IMR-90 (cell line): ENCODE data around the gene TIPRL. TPM values are rescaled to one million over a fixed set of nuclear protein-coding genes. Genes with fewer than 3 reads are reported as not detected.

Experiments
- ATAC-seq: fragments of 200-7000 bp; cut with Tn5 transposase; 2 replicates; pipeline ENCODE4 v1.9.1; 2020; ENCODE audit warnings: low read depth, mild to moderate bottlenecking, moderate library complexity
- BruUV-seq: library from RNA; stranded (reverse); fragments of 400-500 nt; replicated peaks from 2 replicates; lab custom pipeline; 2021; lab: Mats Ljungman, UMichigan
- CTCF ChIA-PET: fragments of 300-600 bp; formaldehyde crosslinking; extraction: SDS; loops from one replicate; lab custom pipeline; 2021; ENCODE audit warnings: antibody characterized with exemption; lab: Yijun Ruan, JAX
- POLR2A ChIA-PET: fragments of 300-600 bp; sonication (Branson Sonifier 250); formaldehyde crosslinking; loops from one replicate; lab custom pipeline; 2022; ENCODE audit warnings: antibody characterized with exemption; ENCODE audit not compliant: unreplicated experiment; lab: Charles Lee
- DNase-seq: peaks from one replicate; pipeline ENCODE4 v3.0.0; 2013
- H2AFZ ChIP-seq: replicated peaks from 2 replicates; pipeline ENCODE3; 2013; ENCODE audit warnings: low read length, mild to moderate bottlenecking; ENCODE audit not compliant: poor library complexity
- H2AK5ac ChIP-seq: 2 replicates; pipeline ENCODE4 v1.6.1; 2013; ENCODE audit warnings: low read depth, low read length, inconsistent platforms
- H2AK9ac ChIP-seq: replicated peaks from 2 replicates; pipeline ENCODE3; 2013; ENCODE audit warnings: mild to moderate bottlenecking, low read depth, low read length, moderate library complexity; ENCODE audit not compliant: poor library complexity
- H2BK120ac ChIP-seq: 2 replicates; pipeline ENCODE4 v1.6.1; 2013; ENCODE audit warnings: low read depth, low read length, inconsistent platforms
- H2BK15ac ChIP-seq: 3 replicates; pipeline ENCODE4 v1.6.1; 2013; ENCODE audit warnings: low read depth, low read length, inconsistent platforms
- H2BK20ac ChIP-seq: 2 replicates; pipeline ENCODE4 v1.6.1; 2013; ENCODE audit warnings: low read depth, mild to moderate bottlenecking, inconsistent platforms, low read length, moderate library complexity
- H2BK5ac ChIP-seq: 2 replicates; pipeline ENCODE4 v1.6.1; 2013; ENCODE audit warnings: mild to moderate bottlenecking, low read depth, low read length, inconsistent platforms; ENCODE audit not compliant: poor library complexity, severe bottlenecking
- H3K14ac ChIP-seq: replicated peaks from 2 replicates; pipeline ENCODE4 v1.6.1; 2013; ENCODE audit warnings: low read depth, low read length, inconsistent platforms
- H3K18ac ChIP-seq: 2 replicates; pipeline ENCODE4 v1.6.1; 2013; ENCODE audit warnings: low read depth, low read length, control low read depth
- H3K23ac ChIP-seq: 2 replicates; pipeline ENCODE4 v1.6.1; 2013; ENCODE audit warnings: low read depth, low read length, inconsistent platforms
- H3K27ac ChIP-seq: 2 replicates; pipeline ENCODE4 v1.5.1; 2013; ENCODE audit warnings: mild to moderate bottlenecking, control low read depth, low read length; ENCODE audit not compliant: insufficient read depth
- H3K27me3 ChIP-seq: 2 replicates; pipeline ENCODE4 v1.6.1; 2013; ENCODE audit warnings: low read length; ENCODE audit not compliant: control insufficient read depth, insufficient read depth
- H3K36me3 ChIP-seq: 2 replicates; pipeline ENCODE4 v1.6.1; 2013; ENCODE audit warnings: low read length, mixed read lengths; ENCODE audit not compliant: control insufficient read depth, insufficient read depth
- H3K4ac ChIP-seq: 2 replicates; pipeline ENCODE4 v1.6.1; 2013; ENCODE audit warnings: low read depth, low read length, inconsistent platforms
- H3K4me1 ChIP-seq: 2 replicates; pipeline ENCODE4 v1.6.1; 2013; ENCODE audit warnings: low read length, mixed read lengths; ENCODE audit not compliant: control insufficient read depth, insufficient read depth
- H3K4me2 ChIP-seq: 2 replicates; pipeline ENCODE4 v1.6.1; 2013; ENCODE audit warnings: low read depth, mild to moderate bottlenecking, control low read depth, low read length, moderate library complexity
- H3K4me3 ChIP-seq: 2 replicates; pipeline ENCODE4 v1.5.1; 2013; ENCODE audit warnings: low read depth, mild to moderate bottlenecking, control low read depth, low read length, moderate library complexity; ENCODE audit not compliant: insufficient read depth
- H3K56ac ChIP-seq: 2 replicates; pipeline ENCODE4 v1.6.1; 2013; ENCODE audit warnings: low read length, inconsistent platforms; ENCODE audit not compliant: insufficient read depth; ENCODE audit errors: extremely low read depth
- H3K79me1 ChIP-seq, 2 experiments: 2 replicates each; pipeline ENCODE4 v1.6.1; 2013; ENCODE audit warnings: low read length in 2 of 2, inconsistent platforms in 1 of 2, low read depth in 1 of 2
- H3K9ac ChIP-seq: 2 replicates; pipeline ENCODE4 v1.6.1; 2013; ENCODE audit warnings: low read depth, low read length, control low read depth
- H3K9me1 ChIP-seq: 2 replicates; pipeline ENCODE4 v1.6.1; 2013; ENCODE audit warnings: low read length, inconsistent platforms; ENCODE audit not compliant: insufficient read depth
- H3K9me3 ChIP-seq: 2 replicates; pipeline ENCODE4 v1.6.1; 2013; ENCODE audit warnings: low read length; ENCODE audit not compliant: control insufficient read depth, insufficient read depth
- H4K20me1 ChIP-seq: 2 replicates; pipeline ENCODE4 v1.6.1; 2013; ENCODE audit warnings: low read length, inconsistent platforms; ENCODE audit not compliant: insufficient read depth
- H4K5ac ChIP-seq: 2 replicates; pipeline ENCODE4 v1.6.1; 2013; ENCODE audit warnings: mild to moderate bottlenecking, low read depth, low read length, control low read depth
- H4K8ac ChIP-seq, 2 experiments: 2 replicates each; pipeline ENCODE4 v1.6.1; 2013; ENCODE audit warnings: low read depth in 2 of 2, low read length in 2 of 2, control low read depth in 1 of 2, inconsistent platforms in 1 of 2
- H4K91ac ChIP-seq: 2 replicates; pipeline ENCODE4 v1.6.1; 2013; ENCODE audit warnings: low read depth, low read length, inconsistent platforms; ENCODE audit not compliant: insufficient read depth
- FOS ChIP-seq: fragments of 150-350 bp; IDR thresholded peaks from 2 replicates; pipeline ENCODE4 v1.6.1; 2016; ENCODE audit warnings: low read depth, low read length
- MXI1 ChIP-seq: IDR thresholded peaks from 2 replicates; pipeline ENCODE4 v1.6.1; 2012; ENCODE audit warnings: low read depth, mild to moderate bottlenecking, low read length, moderate library complexity, borderline replicate concordance
- POLR2A ChIP-seq: IDR thresholded peaks from 2 replicates; pipeline ENCODE4 v1.6.1; 2012; ENCODE audit warnings: mild to moderate bottlenecking, low read depth, low read length
- RFX5 ChIP-seq: IDR thresholded peaks from 2 replicates; pipeline ENCODE4 v1.8.0; 2012; ENCODE audit warnings: low read depth, mild to moderate bottlenecking, low read length, moderate library complexity
- WGBS, 2 experiments: methylation state at CpG; one replicate each; pipeline versions ENCODE4 v1.1.5 to v1.1.7; 2013; ENCODE audit warnings: missing lambda C conversion rate in 2 of 2; ENCODE audit not compliant: insufficient read length in 1 of 2; ENCODE audit errors: extremely low coverage in 2 of 2; 5-methylcytosine and 5-hydroxymethylcytosine counted together
- dilution Hi-C: fragments of 300-500 bp; cut with HindIII; formaldehyde crosslinking; loops from one replicate; pipeline ENCODE4 v1.14.3; 2018; ENCODE audit warnings: low sequenced_read_pairs; ENCODE audit not compliant: unreplicated experiment
- in situ Hi-C: fragments of 300-500 bp; cut with MboI; formaldehyde crosslinking; loops from 3 replicates; pipeline ENCODE4 v1.14.3; 2019; ENCODE audit warnings: low sequenced_read_pairs, inconsistent platforms, mixed read lengths
- intact Hi-C: fragments of 100-400 bp; cut with micrococcal nuclease; formaldehyde crosslinking; loops from 2 replicates; pipeline ENCODE4 v1.10.0; 2022
- polyA plus RNA-seq, 3 experiments: library from polyadenylated mRNA; depleted of rRNA; stranded (reverse); fragments of >200 nt; gene quantifications; 2 replicates each; pipeline ENCODE4 v1.2.3, GENCODE V29; 2012; ENCODE audit warnings: low replicate concordance in 1 of 3
- total RNA-seq: library from RNA; depleted of rRNA; stranded (reverse); fragments of >200 nt; gene quantifications from 2 replicates; pipeline ENCODE4 v1.2.3, GENCODE V29; 2012
- TF ChIP-seq, protein P1 (sequence below): fragments of 150-350 bp; IDR thresholded peaks from 2 replicates; pipeline ENCODE4 v1.6.1; 2017; ENCODE audit warnings: mild to moderate bottlenecking, antibody characterized with exemption, low read length, low read depth

The TIPRL gene
- total and polyA plus RNA-seq, 2 of the 4 experiments (the other 2 are of a cell fraction), result 15.4 to 23.8 TPM

DNA sequence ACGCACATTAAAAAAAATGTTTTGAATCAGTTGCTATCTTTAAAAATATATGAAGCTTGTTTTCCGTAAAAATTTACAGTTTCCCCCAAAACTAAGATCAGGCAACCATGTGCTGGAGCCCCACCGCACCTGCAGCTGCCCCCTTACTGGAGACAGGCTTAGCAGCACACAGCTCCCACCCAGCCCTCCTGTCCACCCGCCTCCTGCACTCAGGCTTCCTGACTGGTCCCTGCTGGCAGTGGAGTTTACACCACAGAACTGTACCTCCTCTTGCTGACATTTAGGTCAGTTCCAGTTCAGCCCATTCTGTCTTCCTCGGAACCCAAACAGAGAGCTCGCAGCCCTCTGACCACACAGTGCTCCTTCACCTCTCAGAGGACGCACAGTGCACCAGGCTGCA is 44.1 kb upstream of the TIPRL start:
- peak overlapping the region; percentile 2 for H2AK9ac ChIP-seq
- peak overlapping the region; percentile 26 for H2AFZ ChIP-seq
- H3K4me1 ChIP-seq, result peaks cover 3% of the 10 kb centered on the region; the same call in 1 of the 2 replicates
- H3K18ac ChIP-seq, result no peak overlapping the region
- TF ChIP-seq, protein P1, sequence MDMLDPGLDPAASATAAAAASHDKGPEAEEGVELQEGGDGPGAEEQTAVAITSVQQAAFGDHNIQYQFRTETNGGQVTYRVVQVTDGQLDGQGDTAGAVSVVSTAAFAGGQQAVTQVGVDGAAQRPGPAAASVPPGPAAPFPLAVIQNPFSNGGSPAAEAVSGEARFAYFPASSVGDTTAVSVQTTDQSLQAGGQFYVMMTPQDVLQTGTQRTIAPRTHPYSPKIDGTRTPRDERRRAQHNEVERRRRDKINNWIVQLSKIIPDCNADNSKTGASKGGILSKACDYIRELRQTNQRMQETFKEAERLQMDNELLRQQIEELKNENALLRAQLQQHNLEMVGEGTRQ, result no peak
- TF ChIP-seq MXI1, result no peak
- TF ChIP-seq RFX5, result no peak
- TF ChIP-seq POLR2A, result no peak
- TF ChIP-seq FOS, result no peak
- no peak overlapping the region for H3K27ac ChIP-seq
- H3K9me3 ChIP-seq, result no peaks in the 10 kb centered on the region
- BruUV-seq, result no TSS peak
- H3K27me3 ChIP-seq, result no peaks in the 10 kb centered on the region
- no peak overlapping the region for H4K8ac ChIP-seq
- peaks cover 2% of the 10 kb centered on the region; the same call in 1 of the 2 replicates for H3K9me1 ChIP-seq
- no peak for DNase-seq
- H2BK15ac ChIP-seq, result no peak overlapping the region
- no peak overlapping the region for H3K56ac ChIP-seq
- dilution Hi-C loops, result no loop called here
- no peak overlapping the region for H2BK5ac ChIP-seq
- H4K5ac ChIP-seq, result no peak overlapping the region
- no peak overlapping the region; the same call in 1 of the 2 replicates for H2BK120ac ChIP-seq
- no peak overlapping the region for H3K9ac ChIP-seq
- peak overlapping the region; percentile 19; the same call in 1 of the 2 replicates for H3K4me2 ChIP-seq
- H4K20me1 ChIP-seq, result no peaks in the 10 kb centered on the region
- H3K79me1 ChIP-seq, result peaks cover 23 to 37% of the 10 kb centered on the region in 2 experiments
- H2BK20ac ChIP-seq, result no peak overlapping the region
- no CpG with 5 or more reads among the region's 7 CpGs for WGBS, 2 experiments
- in situ Hi-C loops, result loop anchor here (25.0 kb wide), 1 partner anchor 978 kb away; the partner anchor contains the start of gene ATP1B1
- no peak overlapping the region for H4K91ac ChIP-seq
- H2AK5ac ChIP-seq, result no peak overlapping the region
- intact Hi-C loops, result loop anchor here (5.0 kb wide), 1 partner anchor 52 kb away; no protein-coding TSS in a partner anchor
- H3K36me3 ChIP-seq, result peaks cover 3% of the 10 kb centered on the region
- H3K4me3 ChIP-seq, result no peak overlapping the region
- no peak overlapping the region for H3K23ac ChIP-seq
- ATAC-seq, result no peak
- H3K14ac ChIP-seq, result no peak overlapping the region
- ChIA-PET CTCF (interaction anchor here (1.8 kb wide), 1 partner anchor 11 kb away, joined by 7 read pairs; no protein-coding TSS in a partner anchor), POLR2A (no interaction called here)
- no peak overlapping the region; the same call in 1 of the 2 replicates for H3K4ac ChIP-seq
